ENCODE results near the gene UNC119.

UNC119 gene

DNA sequence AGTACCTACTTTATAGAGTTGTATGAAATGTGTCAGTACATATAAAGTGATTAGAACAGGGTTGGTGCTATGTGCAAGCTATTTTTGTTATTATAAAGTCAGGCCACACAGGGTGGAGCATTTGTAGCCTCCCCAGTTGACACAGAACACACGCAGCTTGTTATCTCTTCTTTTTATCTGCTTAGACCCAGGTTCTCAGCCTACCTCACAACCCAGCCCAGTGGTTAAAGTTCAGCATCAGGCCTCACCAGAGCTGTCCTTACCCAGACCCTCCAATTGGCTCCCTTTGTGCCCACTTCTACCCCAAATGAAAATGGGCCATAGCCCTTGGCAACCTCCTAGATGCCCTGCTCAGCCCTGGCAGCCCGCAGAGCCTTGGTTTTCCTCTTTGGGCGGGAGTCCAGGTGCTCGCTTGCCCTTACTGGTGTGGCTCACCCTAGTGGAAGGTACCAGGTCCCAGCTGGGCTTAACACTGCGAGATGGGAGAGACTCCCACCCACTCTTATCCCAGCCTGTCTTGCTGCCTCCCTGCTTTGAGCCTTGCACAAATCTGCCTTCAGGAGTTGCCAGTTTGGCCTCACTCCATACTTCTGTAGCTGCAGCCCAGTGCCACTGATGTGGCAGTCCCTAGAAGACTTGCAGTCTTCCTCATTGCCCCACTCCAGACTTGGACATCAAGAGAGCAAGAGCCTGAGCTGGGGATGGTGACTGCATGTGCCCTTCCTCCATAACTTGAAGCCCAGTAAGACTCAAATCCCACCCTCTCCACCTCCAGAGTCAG lies 20.0 kb upstream of the UNC119 start:
- no peak for DNase-seq

DNA sequence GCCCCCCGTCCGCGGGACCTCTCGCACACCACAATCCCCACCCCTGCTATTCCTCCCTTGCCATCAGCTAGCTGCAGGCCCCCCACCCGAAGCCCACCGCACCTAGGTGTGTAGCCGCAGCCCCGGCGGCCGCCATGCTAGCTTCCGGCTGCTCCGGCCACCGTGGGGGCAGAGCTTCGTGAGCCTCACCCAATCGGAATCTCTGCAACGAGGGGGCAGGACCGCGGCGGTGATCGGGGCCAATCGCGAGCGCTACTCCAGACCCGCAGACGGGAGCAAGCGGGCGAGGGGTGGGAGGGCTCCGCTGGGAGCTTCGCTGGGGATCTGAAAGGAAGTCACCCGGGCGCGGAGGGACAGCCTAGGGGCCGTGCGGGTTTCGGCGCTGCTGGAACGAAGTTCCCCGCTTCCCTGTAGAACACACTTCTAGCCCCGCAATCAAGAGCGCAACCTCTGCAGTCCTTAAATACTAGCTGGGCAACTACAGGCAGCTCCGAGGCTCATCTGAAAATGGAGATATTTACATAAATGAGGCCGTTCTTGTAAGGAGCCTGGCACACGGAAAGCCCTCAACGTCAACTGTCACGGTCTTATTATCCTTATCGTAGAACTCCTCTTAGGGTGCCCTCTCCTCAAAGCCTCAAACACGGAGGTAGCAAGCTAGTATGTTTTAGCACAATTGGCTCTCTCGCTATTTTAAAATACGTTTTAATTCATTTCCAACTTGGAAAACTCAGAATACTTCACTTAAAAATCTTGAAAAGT lies 19.1 kb upstream of the UNC119 start, which contains the start of gene PIGS:
PIGS (minus strand) TSS at position 164 of the 762 bp plus-strand sequence; CDS start at position 136, 28 bp downstream.
- DNase-seq, result peak; percentile 95

DNA sequence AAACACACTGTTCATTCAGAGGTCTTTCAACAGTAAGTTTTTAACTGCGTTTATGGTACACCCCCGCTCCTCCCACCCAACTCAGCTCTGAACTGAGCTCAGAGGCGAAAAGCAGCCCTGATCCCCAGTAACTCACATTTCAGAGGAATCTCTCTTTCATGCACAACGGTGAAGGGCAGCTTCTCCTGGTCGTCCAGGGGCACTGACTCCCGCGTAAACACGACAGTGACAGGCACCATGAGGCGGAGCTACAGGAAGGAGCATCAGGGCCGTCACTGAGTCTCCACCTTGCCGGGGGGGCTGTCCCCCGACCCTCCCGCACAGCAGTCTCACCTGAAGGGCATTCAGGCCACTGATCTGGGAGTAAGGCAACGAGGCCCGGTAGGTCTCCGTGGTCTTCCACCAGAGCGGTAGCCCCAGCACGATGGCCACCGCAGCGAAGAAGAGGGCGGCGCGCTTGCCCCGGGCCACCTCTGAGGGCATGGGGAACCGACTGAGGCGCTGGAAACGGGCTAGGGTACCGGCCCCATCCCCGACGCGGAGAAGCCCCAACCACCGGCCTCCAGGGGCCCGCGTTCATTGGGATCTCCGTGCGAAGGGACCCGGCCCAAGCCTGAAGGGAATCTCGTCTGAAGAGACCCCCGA lies 18.4 kb upstream of the UNC119 start:
- DNase-seq, result peak; percentile 57

DNA sequence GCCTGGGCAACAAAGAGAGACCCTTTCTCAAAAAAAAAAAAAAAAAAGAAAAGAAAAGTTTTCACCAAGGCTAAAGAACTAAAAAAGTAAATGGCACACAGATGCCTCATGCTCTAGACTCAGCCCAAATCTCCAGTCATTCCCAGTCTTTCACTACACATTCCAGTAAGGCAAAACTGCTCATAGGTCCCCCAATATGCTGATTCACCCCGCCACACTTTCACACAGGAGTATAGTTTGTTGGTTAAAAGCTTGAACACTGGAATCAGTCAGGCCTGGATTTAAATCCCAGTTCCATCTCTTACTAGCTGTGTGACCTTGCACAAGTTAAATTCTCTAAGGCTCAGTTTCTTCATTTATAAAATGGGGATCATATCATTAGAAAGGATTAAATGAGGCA lies 17.0 kb upstream of the UNC119 start:
- DNase-seq, result no peak

DNA sequence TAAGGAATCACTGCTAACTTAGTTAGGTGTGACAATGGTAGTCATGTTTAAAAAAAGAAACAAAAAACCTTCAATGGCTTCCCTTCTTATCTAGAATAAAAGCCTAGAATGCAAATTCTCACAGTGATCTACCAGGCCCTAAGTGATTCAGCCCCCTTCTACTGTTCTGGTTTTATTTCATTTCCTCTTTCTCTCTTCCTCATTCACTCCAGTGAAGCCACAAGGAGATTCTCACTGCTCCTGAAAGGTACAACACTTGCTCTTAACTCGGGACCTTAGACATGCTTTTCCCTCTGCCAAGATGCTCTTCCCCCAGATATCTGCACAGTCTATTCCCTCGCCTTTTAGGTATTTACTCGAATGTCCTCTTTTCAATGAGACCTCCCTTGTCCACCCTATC lies 15.2 kb upstream of the UNC119 start:
- no peak for DNase-seq

DNA sequence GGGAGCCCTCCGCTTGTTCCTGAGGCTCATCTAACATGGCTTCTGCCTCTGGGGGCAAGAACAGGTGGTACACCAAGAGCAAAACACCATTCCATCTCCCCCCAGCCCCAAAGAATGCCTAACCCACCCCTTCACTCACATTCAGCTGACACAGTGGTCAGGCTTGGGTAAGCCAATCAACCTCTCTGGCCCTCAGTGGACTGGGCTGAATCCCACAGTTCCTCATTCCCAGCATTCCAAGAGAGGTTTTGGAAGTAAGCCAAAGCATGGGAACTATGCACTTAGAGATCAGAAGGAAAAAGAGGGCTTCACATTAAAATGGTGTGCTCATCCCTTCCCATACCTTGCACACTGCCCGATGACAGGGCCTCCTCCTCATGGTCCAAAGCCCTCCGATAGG lies 11.1 kb upstream of the UNC119 start:
- no peak for DNase-seq

DNA sequence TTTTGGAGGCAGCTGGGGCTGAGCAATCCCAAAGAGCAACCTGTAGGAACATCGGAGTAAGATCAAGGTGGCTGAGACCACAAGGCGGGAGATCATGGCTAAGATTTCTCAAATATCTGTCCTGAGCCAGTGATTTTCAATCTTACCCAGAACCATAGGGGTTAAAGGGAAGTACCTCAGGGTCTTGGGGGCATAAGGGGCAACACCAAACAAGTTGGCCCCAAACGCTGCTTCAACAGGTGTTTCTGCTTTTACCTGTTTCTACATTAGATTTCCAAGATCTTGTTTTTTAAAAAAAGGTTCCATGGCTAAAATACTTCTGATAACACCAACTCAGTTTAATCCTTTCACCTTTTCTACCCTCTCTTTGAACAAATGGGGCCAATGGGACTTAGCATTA lies 2.6 kb upstream of the UNC119 start:
- DNase-seq, result no peak

DNA sequence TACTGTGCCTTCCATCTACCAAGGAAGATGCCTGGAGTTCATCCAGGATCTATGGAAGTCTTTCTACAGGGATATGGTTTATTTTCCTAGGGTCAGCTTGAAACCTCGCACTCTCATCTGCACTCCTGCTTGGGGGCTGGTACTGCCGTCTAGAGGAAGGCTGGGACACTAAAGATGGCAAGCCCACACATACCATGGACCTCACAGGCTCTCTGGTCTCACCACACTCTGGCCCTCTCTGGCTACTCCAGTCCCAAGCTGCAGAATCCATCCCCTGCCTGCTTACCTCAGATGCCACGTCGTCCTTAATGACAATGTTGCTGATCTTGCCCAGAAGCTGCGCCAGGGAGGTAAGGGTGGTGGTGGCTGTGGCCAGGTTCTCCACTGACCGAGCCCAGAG lies 2.1 kb upstream of the UNC119 start:
- DNase-seq, result no peak

DNA sequence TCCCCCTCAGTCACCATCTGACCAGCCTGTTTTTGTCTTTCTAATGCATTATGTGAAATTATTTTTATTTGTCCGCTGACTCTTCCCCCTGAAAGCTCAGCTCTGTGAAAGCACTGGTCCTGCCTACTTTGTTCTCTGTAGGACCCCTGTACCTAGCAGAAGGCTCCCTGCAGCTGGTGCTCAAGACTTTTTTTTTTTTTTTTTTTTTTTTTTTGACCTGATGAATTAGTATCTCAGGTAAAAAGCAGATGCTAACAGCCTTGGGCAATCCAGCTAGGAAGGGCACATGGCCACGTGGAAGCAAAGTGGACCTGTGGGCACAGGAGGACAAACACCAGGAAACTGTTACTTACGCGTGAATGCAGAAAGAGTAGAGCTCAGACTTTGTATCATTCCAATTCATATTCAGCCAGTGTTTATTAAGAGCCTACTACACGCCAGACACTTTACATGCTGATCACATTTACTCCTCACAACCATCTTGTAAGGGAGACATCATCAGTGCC lies 629 bp upstream of the UNC119 start:
- DNase-seq, result no peak

DNA sequence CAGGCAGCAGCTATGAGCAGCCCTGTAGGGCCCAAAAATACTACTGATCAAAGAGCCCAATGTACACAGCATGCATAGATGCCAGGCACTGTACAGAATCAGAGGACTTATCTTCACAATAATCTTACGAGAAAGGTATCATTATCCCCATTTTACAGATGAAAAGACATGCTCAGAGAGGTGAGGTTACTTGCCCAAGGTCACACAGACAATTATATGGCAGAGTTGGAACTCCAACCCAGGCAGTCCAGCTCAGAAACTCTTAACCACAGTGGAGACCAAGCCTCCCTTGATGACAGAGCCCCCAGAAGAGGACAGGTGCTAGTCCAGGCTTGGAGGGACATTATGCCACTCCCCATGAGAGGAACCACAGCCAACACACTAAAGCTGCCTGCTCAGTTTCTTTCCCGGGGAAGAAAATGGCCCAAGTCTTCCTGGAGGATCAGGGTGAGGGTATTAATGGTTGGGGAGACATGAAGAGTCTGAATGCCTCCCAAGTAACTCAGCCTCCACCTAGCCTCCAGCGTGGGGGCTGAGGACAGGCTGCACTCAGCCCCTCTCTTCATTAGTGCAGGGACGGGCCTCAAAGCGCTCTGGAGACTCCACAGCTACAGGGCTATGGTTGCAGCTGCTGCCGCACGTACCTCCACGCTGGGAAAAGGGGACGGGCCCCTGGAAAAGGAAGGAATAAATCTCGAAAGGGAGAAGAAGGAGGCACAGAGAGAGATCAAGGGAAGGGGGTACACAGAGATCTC lies 826 bp downstream of the UNC119 start:
- no peak for DNase-seq

DNA sequence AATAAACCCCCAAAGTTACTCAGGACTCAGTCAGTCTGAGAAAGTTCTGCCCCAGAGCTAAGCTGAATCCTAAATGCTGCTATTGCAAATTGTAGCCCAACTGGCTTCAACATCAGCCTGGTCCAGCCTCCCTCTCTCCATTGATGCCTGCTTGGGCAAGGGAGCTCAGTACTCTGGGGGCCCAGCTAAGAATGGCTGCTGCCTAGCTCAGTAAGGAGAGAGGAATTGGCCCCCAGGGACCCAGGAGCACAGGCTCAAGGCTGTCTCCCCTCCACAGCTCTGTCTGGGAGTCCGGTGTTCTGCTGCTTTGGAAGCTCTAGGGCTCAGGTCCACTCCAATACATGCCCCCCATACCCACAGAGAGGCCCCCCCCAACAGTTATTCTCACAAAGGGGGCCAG lies 1.6 kb downstream of the UNC119 start:
- no peak for DNase-seq

DNA sequence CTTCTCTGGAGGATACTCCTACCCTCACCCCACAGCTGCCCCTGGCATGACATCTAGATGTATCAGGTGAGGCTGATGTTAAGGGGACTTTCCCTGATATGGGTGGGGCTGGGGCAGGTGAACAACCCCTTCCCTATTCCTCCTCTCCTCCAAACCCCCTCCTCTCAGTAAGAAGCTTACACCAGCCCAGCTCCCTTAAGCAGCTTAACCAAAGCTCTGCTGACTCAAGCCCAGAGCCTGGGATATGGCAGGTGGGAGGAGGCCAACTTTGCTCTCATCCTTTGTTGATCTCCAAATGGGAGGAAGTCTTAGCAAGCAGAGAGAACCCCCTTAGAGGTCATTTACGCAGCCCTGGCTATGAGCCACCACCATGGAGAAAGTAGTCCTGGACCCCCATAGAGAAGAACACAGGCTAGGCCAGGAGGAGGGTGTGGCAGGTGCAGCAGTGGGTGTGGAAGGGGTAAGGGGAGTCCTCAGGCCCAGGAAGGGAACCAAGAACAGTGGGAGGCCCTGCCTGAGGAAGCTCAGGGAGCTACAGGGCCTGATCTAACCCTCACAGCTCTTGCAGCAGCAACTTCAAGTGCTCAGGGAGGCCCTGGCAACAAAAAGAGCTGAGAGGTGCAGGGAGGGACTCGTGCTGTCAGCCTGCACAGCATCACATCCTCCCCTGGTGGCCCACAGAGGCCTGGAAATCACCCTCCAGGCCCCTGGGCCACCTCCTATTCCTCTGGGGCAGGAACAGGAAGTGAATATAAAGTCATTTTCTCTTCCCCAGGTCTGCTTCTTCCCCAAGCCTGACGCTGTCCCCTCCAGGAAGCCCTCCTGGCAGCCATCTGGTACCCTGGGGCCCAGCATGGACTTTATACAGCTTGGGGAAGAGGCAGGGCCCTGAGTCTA lies 2.9 kb downstream of the UNC119 start:
- peak; percentile 51 for DNase-seq

DNA sequence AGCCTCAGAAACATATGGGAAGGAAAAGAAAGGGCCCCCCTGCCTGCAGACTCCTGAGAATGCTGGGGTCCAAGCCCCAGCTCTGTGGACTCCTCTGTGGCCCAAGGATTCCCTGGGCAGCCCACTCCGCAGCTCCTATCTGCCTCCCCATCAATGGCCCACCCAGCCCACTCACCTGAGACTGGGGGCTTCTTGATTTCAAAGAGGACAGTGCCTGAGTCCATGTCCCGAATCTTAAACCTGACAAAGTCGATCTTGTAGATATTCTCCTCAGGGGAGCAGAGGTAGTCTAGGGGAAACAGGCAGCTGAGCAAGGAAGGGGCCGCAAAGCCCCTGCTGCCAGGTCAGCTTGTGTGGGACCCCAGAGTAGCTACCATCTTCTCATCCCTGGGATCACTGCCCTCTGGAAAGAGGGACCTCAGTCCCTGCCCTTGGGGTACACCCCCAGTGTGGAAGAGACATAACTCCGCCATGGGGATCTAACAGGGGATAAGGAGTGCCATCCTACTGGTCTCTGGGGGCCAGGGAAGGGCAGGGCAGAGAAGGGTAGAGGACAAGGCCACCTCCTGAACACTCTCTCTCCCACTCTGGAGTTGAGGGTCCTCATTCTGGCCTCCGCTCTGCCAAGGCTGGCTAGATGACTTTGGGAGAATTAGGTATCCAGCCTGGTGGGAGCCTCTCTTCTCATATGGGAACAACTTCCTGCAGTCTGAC lies 3.9 kb downstream of the UNC119 start:
- no peak for DNase-seq

DNA sequence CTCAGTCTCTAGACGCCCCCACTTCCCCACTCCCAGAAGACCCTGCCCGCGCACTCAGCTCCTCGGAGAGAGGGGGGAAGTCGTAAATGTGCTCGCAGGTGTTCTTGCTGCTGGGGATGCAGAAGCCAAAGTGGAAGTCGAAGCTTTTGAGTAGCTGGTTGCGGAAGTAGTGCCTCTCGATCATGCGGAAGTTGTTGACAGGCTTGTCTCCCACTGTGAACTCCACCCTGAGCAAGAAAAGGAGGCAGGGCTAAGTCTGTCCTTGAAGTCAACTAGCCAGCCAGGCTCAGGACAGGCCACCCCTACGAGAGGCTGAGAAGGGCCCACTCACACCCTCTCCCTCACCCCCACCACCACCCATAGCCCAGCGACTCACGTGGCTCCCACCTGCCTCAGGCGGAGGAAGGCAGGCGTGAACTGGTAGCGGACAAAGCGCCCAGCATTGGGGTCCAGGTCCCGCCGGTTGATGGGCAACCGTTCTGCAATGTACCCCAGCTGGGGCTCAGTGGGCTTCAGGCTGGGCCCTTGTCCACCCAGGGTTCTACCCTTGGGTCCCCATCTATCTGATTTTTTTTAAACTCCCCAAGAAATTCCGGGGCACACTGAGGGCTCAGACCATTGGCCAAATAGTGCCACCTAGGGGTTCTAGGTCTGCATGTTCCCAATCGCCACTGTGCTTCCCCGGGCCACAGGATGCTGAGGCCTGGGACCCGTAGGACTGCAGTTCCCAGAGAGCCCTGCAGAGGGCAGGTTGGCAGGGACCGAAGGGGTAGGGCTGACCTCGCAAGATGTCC lies 4.6 kb downstream of the UNC119 start:
- DNase-seq, result peak; percentile 72

DNA sequence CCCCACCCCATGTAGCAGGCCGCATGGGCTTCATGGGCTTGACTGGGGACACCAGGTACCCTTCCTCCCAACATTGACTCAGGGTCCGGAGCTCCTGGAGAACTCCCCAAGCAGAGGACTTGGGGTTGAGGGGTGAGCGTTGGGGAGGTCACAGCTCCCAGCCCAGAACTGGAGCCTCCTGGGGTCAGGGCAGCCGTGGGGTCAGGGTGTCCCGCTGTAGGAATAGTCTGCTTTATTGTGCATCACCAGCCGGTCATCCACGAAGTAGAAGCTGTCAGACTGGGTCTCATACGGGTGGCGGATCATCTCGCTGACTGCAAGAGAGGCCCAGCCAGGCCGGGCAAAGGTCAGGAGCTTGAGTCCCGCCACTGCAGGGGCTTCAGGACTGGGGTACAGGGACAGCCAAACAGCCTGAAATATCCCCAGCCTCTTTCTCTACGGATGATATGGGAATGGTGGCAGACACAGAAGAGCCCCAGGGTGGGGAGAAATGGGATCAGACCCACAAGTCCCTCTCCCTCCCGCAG lies 5.3 kb downstream of the UNC119 start:
- no peak for DNase-seq

DNA sequence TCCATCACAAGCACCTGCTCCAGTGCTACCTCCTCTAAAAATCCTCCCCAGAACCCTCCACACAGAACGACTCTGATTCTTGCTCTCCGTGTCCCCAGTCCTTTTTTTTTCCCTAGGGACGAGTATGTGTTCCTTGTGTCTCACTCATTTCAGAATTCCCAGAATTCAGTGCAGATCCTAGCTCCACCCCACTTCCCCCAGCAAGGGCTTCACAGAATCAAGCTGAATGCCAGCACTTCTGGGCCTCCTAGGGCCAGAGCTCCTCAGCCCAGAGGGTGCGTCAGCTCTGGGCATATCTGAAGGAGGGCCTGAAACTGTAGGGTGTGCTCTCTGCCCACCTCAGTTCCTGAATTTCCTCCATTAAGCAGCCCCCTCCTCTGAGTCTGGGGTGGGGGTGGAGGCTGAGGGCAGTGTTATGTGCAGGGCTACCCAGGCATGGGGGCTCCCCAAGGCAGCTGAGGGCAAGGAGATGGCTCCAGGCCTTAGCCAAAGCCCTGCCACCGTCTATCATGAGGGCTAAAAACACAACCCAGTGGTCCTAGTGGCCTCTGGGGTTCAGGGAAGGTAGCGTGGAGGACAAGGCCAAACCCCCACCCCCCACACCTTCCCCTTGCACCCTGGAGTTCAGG lies 6.5 kb downstream of the UNC119 start:
- DNase-seq, result no peak

DNA sequence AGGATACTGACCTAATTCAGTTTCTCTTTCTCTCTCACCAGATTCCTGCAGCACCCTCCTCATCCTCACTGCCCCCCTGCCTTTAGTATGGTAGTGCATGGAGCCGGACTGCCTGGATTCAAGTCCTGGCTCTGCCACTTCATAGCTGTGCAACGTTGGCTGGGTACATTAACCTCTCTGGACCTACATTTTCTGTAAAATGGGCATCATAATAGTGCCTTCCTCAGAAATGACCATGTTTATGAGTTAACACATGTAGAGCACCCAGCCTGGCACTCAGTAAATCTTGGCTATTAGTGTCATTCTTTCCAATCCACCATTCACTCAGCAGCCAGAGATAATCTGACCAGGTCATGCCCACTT lies 7.3 kb downstream of the UNC119 start:
- DNase-seq, result no peak

DNA sequence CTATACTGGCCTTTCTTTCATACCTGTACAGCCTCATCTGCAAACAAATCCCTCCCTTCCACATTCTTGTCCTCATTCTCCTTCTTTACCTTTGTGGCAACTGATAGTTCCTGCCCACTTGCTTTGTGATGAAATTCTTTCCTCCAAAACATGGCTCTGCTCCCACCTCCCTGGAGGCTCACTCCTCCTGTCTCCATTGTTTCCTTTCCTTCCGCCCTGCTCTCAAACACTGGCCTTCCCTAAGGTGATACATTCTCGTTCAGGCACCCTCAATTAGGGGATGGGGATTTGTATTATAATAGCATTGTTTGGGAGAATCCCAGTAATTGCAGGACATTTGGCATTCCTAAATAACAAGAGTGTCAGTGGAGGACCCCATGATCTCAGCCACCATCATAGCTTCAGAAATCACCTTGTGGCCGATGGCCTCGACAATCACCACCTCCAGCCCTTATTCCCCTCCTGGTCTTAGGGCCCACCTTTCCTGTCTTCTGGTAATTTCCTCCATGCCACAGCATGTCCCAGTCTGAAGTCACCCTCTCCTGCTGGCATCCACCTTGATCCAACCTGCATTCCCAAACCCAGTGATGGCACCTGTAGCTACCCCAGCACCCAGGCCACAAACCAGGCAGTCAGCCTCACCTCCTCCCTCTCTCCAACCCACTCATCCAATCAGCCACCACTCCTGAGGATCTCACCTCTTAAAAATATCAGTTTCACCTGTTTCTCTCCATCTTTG lies 7.9 kb downstream of the UNC119 start:
- no peak for DNase-seq

DNA sequence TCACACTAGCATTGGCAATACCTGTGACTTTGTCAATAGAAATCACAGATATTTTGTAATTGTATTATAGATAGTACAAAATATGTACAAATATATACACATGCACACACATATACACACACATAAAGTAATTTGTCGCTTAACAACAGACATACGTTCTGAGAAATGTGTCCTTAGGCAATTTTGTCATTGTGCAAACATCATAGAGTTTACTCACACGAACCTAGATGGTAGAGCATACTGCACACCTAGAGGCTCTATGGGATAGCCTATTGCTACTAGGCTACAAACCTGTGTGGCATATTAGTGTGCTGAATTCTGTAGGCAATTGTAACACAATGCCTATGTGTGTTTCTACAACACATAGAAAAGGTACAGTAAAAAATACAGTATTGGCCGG lies 11.0 kb downstream of the UNC119 start:
- no peak for DNase-seq
